HEK293 (cell line): ENCODE data around the gene CLEC18B.

Experiments used
- YY2 ChIP-seq: fragments of 450-650 bp; formaldehyde crosslinking; IDR thresholded peaks from 2 replicates; pipeline ENCODE4 v1.5.1; 2016; ENCODE audit warnings: missing biosample characterization, missing genetic modification characterization
- ZBTB17 ChIP-seq: fragments of 450-650 bp; formaldehyde crosslinking; IDR thresholded peaks from 2 replicates; pipeline ENCODE4 v1.5.1; 2016; ENCODE audit warnings: missing biosample characterization, missing genetic modification characterization
- ZBTB44 ChIP-seq: fragments of 450-650 bp; IDR thresholded peaks from 2 replicates; pipeline ENCODE4 v1.5.1; 2018; ENCODE audit warnings: missing biosample characterization, mild to moderate bottlenecking, missing genetic modification characterization
- ZNF133 ChIP-seq: fragments of 450-650 bp; formaldehyde crosslinking; IDR thresholded peaks from 2 replicates; pipeline ENCODE4 v1.5.1; 2016; ENCODE audit warnings: missing biosample characterization, missing genetic modification characterization
- ZSCAN23 ChIP-seq: fragments of 450-650 bp; formaldehyde crosslinking; IDR thresholded peaks from 2 replicates; pipeline ENCODE4 v1.5.1; 2016; ENCODE audit warnings: missing biosample characterization, missing genetic modification characterization
- TF ChIP-seq, protein P1 (sequence below): fragments of 450-650 bp; formaldehyde crosslinking; IDR thresholded peaks from 2 replicates; pipeline ENCODE4 v1.5.1; 2016; ENCODE audit warnings: missing biosample characterization, missing genetic modification characterization
- TF ChIP-seq, protein P2 (sequence below): fragments of 450-650 bp; formaldehyde crosslinking; IDR thresholded peaks from 2 replicates; pipeline ENCODE4 v1.5.1; 2016; ENCODE audit warnings: missing biosample characterization, missing genetic modification characterization
- TF ChIP-seq, protein P3 (sequence below): sonication (generic); formaldehyde crosslinking; IDR thresholded peaks from 2 replicates; pipeline ENCODE4 v1.8.1; 2022; ENCODE audit warnings: mild to moderate bottlenecking, moderate library complexity, missing genetic modification reagents
- TF ChIP-seq, protein P4 (sequence below): fragments of 450-650 bp; formaldehyde crosslinking; IDR thresholded peaks from 2 replicates; pipeline ENCODE4 v1.5.1; 2016; ENCODE audit warnings: missing biosample characterization, missing genetic modification characterization

- no peak for TF ChIP-seq ZBTB17 (tag by site-specific recombination)
- TF ChIP-seq, protein P1, sequence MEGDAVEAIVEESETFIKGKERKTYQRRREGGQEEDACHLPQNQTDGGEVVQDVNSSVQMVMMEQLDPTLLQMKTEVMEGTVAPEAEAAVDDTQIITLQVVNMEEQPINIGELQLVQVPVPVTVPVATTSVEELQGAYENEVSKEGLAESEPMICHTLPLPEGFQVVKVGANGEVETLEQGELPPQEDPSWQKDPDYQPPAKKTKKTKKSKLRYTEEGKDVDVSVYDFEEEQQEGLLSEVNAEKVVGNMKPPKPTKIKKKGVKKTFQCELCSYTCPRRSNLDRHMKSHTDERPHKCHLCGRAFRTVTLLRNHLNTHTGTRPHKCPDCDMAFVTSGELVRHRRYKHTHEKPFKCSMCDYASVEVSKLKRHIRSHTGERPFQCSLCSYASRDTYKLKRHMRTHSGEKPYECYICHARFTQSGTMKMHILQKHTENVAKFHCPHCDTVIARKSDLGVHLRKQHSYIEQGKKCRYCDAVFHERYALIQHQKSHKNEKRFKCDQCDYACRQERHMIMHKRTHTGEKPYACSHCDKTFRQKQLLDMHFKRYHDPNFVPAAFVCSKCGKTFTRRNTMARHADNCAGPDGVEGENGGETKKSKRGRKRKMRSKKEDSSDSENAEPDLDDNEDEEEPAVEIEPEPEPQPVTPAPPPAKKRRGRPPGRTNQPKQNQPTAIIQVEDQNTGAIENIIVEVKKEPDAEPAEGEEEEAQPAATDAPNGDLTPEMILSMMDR (tag by site-specific recombination) = no peak
- TF ChIP-seq, protein P2, sequence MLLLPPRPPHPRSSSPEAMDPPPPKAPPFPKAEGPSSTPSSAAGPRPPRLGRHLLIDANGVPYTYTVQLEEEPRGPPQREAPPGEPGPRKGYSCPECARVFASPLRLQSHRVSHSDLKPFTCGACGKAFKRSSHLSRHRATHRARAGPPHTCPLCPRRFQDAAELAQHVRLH = no peak
- no peak for TF ChIP-seq YY2 (tag by site-specific recombination)
- TF ChIP-seq ZNF133 (tag by site-specific recombination) = no peak
- TF ChIP-seq ZBTB44 (tag by site-specific recombination) = no peak
- TF ChIP-seq, protein P3, sequence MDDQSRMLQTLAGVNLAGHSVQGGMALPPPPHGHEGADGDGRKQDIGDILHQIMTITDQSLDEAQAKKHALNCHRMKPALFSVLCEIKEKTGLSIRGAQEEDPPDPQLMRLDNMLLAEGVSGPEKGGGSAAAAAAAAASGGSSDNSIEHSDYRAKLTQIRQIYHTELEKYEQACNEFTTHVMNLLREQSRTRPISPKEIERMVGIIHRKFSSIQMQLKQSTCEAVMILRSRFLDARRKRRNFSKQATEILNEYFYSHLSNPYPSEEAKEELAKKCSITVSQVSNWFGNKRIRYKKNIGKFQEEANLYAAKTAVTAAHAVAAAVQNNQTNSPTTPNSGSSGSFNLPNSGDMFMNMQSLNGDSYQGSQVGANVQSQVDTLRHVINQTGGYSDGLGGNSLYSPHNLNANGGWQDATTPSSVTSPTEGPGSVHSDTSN (CRISPR knock-in tag) = no peak
- TF ChIP-seq, protein P4, sequence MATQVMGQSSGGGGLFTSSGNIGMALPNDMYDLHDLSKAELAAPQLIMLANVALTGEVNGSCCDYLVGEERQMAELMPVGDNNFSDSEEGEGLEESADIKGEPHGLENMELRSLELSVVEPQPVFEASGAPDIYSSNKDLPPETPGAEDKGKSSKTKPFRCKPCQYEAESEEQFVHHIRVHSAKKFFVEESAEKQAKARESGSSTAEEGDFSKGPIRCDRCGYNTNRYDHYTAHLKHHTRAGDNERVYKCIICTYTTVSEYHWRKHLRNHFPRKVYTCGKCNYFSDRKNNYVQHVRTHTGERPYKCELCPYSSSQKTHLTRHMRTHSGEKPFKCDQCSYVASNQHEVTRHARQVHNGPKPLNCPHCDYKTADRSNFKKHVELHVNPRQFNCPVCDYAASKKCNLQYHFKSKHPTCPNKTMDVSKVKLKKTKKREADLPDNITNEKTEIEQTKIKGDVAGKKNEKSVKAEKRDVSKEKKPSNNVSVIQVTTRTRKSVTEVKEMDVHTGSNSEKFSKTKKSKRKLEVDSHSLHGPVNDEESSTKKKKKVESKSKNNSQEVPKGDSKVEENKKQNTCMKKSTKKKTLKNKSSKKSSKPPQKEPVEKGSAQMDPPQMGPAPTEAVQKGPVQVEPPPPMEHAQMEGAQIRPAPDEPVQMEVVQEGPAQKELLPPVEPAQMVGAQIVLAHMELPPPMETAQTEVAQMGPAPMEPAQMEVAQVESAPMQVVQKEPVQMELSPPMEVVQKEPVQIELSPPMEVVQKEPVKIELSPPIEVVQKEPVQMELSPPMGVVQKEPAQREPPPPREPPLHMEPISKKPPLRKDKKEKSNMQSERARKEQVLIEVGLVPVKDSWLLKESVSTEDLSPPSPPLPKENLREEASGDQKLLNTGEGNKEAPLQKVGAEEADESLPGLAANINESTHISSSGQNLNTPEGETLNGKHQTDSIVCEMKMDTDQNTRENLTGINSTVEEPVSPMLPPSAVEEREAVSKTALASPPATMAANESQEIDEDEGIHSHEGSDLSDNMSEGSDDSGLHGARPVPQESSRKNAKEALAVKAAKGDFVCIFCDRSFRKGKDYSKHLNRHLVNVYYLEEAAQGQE (tag by site-specific recombination) = no peak
- TF ChIP-seq ZSCAN23 (tag by site-specific recombination) = no peak
Measured at GRCh38 chr16:74465281-74465680, 44.0 kb upstream of the CLEC18B start.
